ENCODE results near the gene BBLN. TPM values are rescaled to one million over a fixed set of nuclear protein-coding genes. Genes with fewer than 3 reads are reported as not detected.

BBLN gene
- total RNA-seq, 4 donors from 2014 or later = 139 to 165 (median 145) TPM

DNA sequence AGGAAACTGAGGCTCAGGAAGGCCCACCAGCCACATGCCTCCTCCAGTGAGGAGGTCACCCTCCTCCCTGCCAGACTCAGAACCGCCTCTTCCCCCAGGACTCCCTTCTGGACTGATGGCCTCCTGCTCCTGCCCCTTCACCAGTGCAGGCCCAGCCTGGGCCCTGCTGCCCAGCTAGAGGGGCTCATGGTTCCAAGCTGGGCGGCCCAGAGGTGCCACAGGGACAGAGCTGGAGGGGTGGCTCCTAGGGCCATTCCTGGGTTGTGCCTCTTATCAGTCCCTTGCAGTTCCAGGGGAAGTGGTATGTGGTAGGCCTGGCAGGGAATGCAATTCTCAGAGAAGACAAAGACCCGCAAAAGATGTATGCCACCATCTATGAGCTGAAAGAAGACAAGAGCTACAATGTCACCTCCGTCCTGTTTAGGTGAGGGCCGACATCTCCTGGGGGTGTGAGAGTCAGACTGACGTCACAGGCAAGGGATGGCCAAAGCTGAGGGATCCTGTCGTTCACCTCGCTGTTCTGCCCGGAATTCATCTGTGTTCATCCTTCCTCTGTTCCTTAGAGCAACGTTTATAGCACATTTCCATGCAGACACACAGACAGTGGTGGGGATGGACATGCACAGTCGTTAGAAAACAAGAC lies 10.0 kb upstream of the BBLN start:
- Histone ChIP-seq H3K36me3 (no peaks in the 10 kb centered on the region), H3K27me3 (no peaks in the 10 kb centered on the region), H3K4me1 (peaks cover 0 to 11% (median 6%) of the 10 kb centered on the region in 3 donors), H3K9me3 (no peaks in the 10 kb centered on the region), H3K27ac (no peak overlapping the region), H3K4me3 (no peak overlapping the region)
- no peak for ATAC-seq
- TF ChIP-seq CTCF (IDR thresholded peaks at IDR 0.05) = no peak
- no peak for TF ChIP-seq EP300 (IDR thresholded peaks at IDR 0.05)
- TF ChIP-seq POLR2A (IDR thresholded peaks at IDR 0.05) = no peak
- TF ChIP-seq POLR2AphosphoS5 (IDR thresholded peaks at IDR 0.05) = no peak
- 45 to 83% methylated on average over 1 to 7 of the region's 11 CpGs for WGBS, 2 donors (ENCODE audit: low coverage in 1 of 2)

DNA sequence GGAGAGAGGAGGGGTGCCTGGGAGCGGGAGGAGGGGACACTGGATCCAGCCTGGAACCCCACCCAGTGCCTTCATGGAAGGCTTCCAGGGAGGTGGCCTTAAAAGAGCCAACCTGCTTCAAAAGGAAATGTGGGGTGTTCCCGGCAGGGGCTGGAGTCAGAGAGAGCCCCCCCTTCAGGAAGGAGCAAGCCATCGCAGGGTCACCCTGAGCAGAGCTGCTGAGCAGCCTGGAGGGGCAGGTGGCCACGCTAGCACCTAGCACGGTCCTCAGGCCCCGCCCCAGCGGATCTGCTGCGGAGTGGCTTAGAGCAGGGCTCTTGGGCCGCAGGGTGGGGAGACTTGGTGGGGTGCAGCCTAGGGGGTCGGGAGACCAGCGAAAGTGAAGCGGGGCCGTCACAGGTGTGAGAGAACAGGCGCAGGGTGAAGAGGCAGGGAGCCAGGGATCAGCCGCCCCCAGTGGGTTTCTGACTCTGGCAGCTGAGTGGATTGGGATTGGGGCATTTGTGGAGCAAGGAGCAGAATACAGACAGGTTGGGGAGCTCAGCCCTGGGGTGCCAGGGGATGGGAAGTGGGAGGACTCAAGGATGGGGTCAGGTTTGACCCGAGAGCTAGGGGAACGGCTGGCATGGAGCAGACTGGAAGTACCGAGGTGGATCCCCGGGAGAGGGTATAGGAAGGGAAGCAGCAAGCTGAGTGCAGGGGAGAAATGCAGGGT lies 9.3 kb upstream of the BBLN start:
- no peak overlapping the region for H3K4me3 ChIP-seq
- no peaks in the 10 kb centered on the region for H3K36me3 ChIP-seq
- no peaks in the 10 kb centered on the region for H3K9me3 ChIP-seq
- WGBS, 2 donors (ENCODE audit: low coverage in 1 of 2) = 60 to 90% methylated on average over 4 to 6 of the region's 19 CpGs
- TF ChIP-seq POLR2AphosphoS5 (IDR thresholded peaks at IDR 0.05) (no peak), EP300 (IDR thresholded peaks at IDR 0.05) (no peak), CTCF (IDR thresholded peaks at IDR 0.05) (no peak), POLR2A (IDR thresholded peaks at IDR 0.05) (no peak)
- no peaks in the 10 kb centered on the region for H3K27me3 ChIP-seq
- ATAC-seq = no peak
- no peak overlapping the region for H3K27ac ChIP-seq
- H3K4me1 ChIP-seq = peaks cover 0 to 11% (median 6%) of the 10 kb centered on the region in 3 donors

GRCh38 chr9:128151309-128152132 lies 8.5 kb upstream of the BBLN start:
- TF ChIP-seq CTCF (IDR thresholded peaks at IDR 0.05) (no peak), POLR2AphosphoS5 (IDR thresholded peaks at IDR 0.05) (no peak), POLR2A (IDR thresholded peaks at IDR 0.05) (no peak), EP300 (IDR thresholded peaks at IDR 0.05) (no peak)
- H3K36me3 ChIP-seq = no peaks in the 10 kb centered on the region
- H3K27me3 ChIP-seq = no peaks in the 10 kb centered on the region
- WGBS, 2 donors (ENCODE audit: low coverage in 1 of 2) = 71 to 81% methylated on average over 2 to 6 of the region's 18 CpGs
- H3K4me3 ChIP-seq = no peak overlapping the region
- no peak for ATAC-seq
- no peaks in the 10 kb centered on the region for H3K9me3 ChIP-seq
- H3K4me1 ChIP-seq = peaks cover 0 to 11% (median 6%) of the 10 kb centered on the region in 3 donors
- no peak overlapping the region for H3K27ac ChIP-seq

DNA sequence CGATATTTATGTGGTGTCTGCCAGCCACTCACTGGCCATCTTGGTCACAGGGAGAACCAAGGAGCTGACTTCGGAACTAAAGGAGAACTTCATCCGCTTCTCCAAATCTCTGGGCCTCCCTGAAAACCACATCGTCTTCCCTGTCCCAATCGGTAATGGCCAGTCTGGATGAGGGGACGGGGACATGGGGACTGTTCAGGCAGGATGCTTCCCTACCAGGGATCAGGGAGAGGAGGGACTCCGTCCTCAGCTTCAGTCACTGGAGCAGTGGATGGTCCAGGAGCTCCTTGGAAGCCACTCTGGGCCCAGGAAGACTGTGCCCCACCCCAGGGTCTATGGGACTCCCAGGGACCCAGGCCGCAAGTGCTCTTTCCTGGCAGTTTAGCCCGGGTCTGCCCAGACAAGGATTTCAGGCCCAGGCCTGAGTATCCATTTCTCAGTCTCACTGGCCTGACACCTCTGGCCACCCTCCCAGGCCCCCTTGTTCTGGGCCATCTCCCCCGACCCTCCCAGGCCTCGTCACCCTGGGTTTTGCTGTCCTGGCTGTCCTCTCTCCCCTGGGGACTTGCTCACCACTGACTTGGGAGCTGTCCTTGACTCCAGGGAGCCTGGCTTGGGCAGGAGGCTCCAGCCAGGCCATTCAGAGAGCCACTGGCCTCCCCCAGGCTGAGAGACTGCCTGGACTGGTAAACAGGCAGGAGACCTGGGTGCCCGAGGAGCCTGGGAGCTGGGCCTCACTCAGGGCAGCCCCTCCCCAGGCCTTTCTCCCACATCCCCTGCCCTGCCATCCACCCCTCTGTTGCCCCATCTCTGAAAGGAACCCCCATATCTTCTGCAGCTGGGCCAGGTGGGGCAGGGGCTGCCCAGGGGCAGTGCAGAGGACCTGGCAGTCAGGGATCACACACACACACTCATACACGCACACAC lies 7.7 kb upstream of the BBLN start:
- no peak overlapping the region for H3K27ac ChIP-seq
- TF ChIP-seq CTCF (IDR thresholded peaks at IDR 0.05) (no peak), POLR2A (IDR thresholded peaks at IDR 0.05) (no peak), POLR2AphosphoS5 (IDR thresholded peaks at IDR 0.05) (no peak), EP300 (IDR thresholded peaks at IDR 0.05) (no peak)
- 94 to 100% methylated on average over 1 to 5 of the region's 13 CpGs for WGBS, 2 donors (ENCODE audit: low coverage in 1 of 2)
- H3K36me3 ChIP-seq = no peaks in the 10 kb centered on the region
- no peak overlapping the region for H3K4me3 ChIP-seq
- no peaks in the 10 kb centered on the region for H3K27me3 ChIP-seq
- ATAC-seq = no peak
- no peaks in the 10 kb centered on the region for H3K9me3 ChIP-seq
- peaks cover 0 to 11% (median 6%) of the 10 kb centered on the region in 3 donors for H3K4me1 ChIP-seq
